Effector CD8-positive, alpha-beta T cell (primary cell): ENCODE measurements around the gene CCDC97.
"Not testable (repeated sequence)": the region's sequence is repeated elsewhere in the genome, so short reads cannot be mapped to it uniquely, and the experiment has no call there.

ENCODE experiments used
- DNase-seq: peaks from one replicate; lab custom pipeline; 2025; lab: John Stamatoyannopoulos, UW

The CCDC97 gene

GRCh38 chr19:41339936-41340335 lies 30.0 kb downstream of the CCDC97 start:
- no peak for DNase-seq

- no peak for DNase-seq
These were observed 31.9 kb downstream of the CCDC97 start for GRCh38 chr19:41341669-41342490.

GRCh38 chr19:41344162-41344561 lies 34.2 kb downstream of the CCDC97 start:
- DNase-seq, result no peak

GRCh38 chr19:41346916-41347315 lies 36.9 kb downstream of the CCDC97 start:
- not testable (repeated sequence) for DNase-seq

- no peak for DNase-seq
These were observed 40.9 kb downstream of the CCDC97 start for GRCh38 chr19:41350735-41351338.

- DNase-seq, result peak; percentile 77
These were observed 41.6 kb downstream of the CCDC97 start for GRCh38 chr19:41351339-41352245.

GRCh38 chr19:41352279-41352608 lies 42.3 kb downstream of the CCDC97 start:
- DNase-seq, result no peak

GRCh38 chr19:41352609-41353465 lies 42.9 kb downstream of the CCDC97 start:
- DNase-seq, result peak; percentile 60

- DNase-seq, result peak; percentile 92
These were observed 43.7 kb downstream of the CCDC97 start, which contains the start of gene TGFB1 for GRCh38 chr19:41353466-41354342. Gene TGFB1 (minus strand): TSS chr19:41353922. CDS start chr19:41353044, 878 bp downstream.

GRCh38 chr19:41354343-41354953 lies 44.5 kb downstream of the CCDC97 start:
- DNase-seq, result no peak

- DNase-seq, result no peak
These were observed 45.1 kb downstream of the CCDC97 start for GRCh38 chr19:41355035-41355434.

- no peak for DNase-seq
These were observed 45.8 kb downstream of the CCDC97 start for GRCh38 chr19:41355802-41356201.

- DNase-seq, result no peak
These were observed 47.2 kb downstream of the CCDC97 start for GRCh38 chr19:41356984-41357739.

- DNase-seq, result no peak
These were observed 47.8 kb downstream of the CCDC97 start for GRCh38 chr19:41357746-41358145.

- no peak for DNase-seq
These were observed 49.8 kb downstream of the CCDC97 start for GRCh38 chr19:41359741-41360140.

GRCh38 chr19:41362143-41362847 lies 52.3 kb downstream of the CCDC97 start:
- no peak for DNase-seq

GRCh38 chr19:41363371-41363752 lies 53.4 kb downstream of the CCDC97 start:
- no peak for DNase-seq

GRCh38 chr19:41363753-41364523 lies 54.0 kb downstream of the CCDC97 start, which contains the start of gene B9D2:
Gene B9D2 (minus strand): TSS chr19:41364149. CDS start chr19:41363519, 630 bp downstream.
- peak; percentile 95 for DNase-seq
